GM19328 (cell line): ENCODE measurements around the gene POLN.

Experiments
- ATAC-seq: cut with Tn5 transposase; IDR thresholded peaks from one replicate; pipeline ENCODE4 v1.9.1; 2021; ENCODE audit warnings: mild to moderate bottlenecking, moderate library complexity; ENCODE audit not compliant: unreplicated experiment

The POLN gene

DNA sequence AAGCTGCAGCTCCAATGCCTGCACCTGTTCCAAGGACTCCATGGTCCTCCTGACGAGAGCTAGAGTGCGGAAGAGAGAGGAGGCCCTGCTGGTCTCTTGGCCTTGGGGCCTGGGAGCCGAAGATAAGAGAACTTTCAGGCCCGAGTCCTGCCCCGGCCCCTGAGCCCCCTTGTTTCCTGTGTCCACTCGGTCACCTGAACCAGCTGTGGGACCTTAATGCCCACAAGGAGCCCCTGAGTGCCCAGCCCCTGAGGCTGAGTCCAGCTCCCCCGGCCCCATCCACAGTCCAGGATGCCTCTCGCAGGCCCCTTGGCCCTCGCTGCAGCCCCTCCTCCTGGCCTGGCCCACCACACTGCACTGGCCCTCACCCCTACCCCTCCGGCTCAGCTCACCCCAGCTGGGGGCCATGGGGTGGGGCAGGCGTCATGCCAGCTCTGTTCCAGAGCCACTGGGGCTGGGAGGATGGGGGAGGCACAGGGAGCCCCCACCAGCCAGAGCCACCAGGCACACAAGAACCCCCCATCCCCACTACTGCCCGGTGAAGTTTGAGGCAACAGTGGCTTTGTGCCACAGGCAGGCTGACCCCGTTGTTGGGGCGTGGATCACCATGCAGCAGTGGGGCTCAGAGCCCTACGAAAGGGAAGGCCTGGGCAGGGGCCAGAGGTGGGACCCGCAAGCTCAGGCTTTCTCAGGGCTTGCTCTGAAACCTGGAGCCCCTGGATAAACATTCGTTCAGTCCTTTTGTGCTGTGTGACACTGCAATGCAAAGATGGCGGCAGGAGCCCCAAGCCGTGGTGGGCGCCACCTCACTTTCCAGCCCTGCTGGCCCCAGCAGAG is 168.7 kb downstream of the POLN start:
- ATAC-seq = no peak

DNA sequence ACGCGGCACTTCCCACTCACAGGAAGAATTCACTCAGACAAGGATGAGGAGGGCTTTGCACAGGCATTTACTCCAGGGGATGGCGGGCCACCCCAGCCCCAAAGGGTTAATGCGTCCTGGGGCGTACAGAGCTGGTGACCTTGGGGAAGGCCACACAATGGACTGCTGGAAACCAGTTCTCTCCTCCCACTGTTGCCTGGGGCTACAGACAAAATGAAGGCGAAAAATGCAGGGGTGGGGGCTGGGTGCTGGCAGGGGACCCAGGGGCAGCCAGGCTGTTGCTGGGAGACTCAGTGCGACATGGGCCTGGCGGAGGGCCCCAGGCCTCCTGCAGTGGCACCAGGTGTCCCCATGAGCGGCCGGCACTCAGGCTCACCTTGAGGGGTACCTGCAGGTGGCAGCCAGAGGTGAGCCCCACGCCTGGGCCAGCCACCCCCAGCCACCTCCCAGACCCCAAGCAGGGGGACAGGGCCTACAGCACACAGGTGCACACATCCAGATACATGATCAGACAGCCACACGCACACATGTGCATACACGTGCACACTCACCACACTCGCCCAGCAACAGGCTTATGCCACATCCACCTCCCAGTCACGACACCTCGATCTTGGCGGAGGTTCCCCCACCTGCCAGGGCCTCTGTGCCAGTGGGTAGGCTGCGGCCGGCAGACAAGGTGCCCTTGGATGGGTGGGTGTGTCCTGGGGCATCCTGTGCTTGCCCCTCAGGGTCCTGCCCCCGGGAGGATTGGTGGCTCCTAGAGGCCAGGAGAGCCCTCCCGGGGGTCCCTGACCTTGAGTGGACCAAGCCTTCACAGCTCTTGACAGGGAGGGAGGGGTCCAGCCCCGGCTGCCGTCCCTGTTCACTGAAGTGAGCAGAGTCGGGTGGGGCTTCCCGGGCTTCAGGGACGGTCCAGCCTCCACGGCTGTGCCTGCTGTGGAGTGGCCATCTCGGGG is 169.7 kb downstream of the POLN start:
- no peak for ATAC-seq

DNA sequence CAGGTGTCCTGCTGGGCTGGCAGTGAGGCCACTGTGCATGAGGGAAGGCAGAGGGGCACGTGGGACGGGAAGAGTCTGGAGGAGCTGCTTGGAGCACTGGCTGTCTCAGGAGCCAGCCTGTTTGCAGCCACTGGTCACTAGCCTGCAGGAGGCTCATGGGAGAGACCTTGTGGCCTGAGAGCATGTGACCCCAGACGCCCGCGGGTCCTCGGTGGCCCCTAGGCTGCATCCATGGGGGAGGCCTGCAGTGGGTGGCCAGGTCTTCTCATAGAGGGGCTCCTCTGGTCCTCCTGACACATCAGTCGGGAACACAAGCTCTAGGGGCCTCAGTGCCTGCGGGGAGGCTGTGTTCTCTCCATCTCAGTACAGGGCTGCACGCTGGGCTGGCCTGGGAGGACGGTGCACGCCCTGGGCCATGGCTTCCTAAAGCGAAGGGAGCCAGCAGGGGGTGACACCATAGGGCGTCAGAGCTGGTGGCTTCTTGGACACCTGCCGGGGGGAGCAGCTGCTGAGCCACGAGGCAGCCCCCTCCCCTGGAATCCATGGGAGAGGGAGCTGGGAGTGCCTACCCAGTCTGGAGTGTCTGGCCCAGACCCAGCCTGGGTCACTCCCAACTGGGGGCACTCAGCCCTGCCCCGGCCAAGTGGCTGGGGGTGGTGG is 170.5 kb downstream of the POLN start:
- ATAC-seq = no peak

DNA sequence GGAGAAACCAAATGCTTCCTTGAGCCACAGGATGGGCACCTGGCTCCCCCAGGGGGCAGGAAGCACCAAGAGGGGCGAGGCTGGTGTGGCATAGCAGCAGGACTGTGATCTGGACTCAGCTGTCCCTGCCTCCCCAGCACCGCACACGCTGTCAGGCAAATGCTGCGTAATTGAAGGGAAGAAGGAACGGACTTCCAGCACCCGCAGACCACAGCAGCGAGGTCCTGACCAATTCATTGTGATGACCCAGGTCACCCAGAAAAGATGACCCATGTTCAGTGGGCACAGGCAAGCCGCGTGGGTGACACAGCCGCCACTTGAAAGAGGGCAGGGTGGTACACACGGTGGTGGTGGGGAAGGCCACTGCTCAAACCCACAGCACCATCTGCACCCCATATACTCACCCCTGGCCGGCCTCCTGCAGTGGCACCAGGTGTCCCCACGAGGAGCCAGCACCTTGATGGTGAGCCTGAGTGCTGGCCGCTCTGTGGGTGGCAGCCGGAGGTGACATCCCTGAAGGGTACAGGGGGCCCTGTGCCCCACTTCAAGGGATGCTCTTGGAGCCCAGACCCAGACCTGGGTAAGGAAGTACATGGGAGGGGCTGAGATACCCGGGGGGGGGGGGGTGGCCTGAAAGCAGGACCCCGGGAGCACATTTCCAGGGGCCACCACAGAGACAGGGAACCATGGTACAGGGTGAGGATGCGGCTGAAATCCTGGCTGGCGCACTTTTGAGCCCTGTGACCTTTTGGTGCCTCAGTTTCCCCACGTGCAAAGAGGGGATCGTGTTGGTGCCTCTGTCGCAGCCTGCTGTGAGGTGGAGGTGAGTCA is 171.3 kb downstream of the POLN start:
- no peak for ATAC-seq

DNA sequence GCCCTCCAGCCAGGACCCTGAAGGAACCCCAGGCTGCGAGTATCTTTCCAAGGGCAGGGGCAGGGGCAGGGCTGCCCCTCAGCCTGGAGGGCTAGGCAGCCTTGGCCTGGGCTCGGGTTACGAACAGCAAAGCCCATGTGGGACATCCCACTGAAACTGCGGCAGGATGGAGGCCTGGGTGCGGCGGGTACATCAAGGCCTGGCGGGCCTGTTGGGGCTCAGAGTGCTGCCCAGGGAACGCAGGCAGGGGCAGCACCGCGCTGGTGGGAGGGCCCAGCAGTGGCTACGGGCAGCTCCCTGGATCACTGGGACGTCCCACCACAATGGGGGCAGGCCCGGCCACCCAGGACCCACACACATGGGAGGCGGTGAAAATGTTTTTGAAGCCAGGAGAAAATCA is 171.9 kb downstream of the POLN start:
- ATAC-seq = no peak

DNA sequence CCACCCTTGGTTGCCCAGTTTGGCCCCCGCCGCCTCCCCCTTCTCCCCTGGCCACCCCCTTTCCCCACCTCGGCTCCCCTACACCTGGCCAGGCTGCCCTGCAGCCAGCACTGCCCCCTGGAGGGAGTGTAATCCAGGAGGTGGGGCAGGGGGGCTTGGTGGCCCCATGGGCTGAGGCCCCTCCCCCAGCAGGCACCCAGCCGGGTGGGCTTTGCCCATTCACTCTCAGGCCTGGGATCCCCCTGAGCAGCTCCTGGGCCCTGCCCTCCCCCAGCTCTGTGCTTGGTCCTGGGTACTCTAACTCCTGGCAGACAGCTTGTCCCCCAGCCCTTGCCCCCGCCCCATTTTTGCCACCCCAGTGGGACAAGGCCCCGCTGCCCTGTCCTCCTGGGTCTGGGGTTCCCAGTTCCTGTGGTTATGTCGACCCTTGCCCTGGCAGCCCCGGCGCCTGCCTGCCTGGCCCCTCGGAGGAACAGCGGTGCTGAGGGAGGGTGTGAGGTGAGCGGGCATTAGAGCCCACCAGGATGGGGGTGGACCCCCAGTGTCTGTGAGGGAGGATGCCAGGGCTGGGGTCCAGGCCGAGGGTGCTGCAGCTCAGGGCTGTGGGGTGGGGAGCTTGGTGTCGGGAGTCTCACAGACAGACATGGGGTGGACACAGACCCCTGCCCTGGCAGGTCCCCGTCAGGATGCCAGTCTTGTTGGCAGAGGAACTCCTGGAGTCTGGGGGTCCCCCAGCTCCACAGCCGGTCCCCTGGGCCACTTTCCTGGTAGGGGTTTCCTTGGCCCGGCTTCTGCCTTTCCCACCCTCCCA is 172.6 kb downstream of the POLN start:
- no peak for ATAC-seq

DNA sequence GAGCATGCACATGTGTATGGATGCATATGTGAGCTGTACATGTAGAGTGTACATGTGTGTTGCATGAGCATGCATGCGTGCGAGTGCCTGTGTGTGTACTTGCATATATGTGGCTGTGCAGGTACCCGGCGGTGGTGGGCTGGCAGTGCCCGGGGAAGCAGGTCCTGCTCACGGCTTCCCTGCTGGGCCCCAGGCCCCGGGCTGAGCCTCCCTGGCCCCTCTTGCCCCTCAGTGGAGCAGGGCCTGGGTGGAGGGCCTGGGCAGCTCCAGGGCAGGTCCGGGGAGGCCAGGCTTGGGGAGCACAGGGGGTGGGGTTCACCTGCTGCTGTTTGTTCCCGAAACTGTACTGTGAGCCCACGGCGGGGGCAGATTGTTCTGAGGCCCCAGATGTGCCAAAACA is 173.4 kb downstream of the POLN start:
- no peak for ATAC-seq

DNA sequence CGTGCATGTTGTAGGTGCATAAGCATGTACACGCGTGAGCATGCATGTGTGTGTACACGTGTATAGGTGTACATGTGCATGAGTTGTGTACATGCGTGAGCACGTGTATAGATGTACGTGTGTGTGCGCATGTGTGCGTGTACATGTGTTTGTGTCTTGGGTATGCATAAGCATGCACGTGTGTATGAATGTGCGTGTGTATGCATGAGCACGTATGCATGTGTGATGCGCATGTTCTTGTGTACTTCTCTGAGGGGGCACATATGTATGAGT is 173.8 kb downstream of the POLN start:
- ATAC-seq = no peak

DNA sequence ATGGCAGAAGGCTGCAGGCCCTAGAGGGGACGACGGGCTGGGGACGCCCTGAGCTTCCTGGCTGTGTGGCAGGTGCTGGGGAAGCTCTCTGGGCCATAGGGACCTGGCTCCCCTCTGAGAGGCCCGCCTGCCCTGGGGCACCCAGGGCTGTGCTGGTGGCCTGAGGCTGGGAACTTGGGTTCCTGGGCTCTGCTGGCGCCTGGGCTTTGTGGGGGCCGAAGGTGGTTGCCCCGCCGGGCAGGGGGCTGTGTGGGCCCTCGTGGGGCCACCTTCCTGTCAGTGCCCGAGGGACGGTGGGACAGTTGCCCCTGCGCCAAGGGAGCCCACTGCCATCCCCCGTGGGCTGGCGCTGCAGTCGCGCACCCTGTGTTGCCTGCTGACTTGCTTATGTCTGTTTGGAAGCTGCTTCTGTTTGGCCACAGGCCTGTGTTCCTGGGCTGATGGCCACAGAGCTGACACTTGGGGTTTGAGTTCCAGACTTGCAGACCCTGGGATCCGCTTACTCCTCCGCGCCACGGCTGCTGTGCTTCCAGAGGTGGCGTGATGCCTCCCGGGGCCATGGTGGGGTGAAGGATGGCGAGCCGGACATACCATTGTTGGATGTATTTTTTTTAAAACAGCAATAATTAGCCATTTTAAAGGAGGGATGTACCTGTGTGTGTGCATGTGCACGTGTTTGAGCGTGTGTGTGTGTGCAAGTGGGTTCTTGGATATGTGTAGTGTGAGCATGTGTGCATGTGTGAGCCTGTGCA is 174.3 kb downstream of the POLN start:
- no peak for ATAC-seq

DNA sequence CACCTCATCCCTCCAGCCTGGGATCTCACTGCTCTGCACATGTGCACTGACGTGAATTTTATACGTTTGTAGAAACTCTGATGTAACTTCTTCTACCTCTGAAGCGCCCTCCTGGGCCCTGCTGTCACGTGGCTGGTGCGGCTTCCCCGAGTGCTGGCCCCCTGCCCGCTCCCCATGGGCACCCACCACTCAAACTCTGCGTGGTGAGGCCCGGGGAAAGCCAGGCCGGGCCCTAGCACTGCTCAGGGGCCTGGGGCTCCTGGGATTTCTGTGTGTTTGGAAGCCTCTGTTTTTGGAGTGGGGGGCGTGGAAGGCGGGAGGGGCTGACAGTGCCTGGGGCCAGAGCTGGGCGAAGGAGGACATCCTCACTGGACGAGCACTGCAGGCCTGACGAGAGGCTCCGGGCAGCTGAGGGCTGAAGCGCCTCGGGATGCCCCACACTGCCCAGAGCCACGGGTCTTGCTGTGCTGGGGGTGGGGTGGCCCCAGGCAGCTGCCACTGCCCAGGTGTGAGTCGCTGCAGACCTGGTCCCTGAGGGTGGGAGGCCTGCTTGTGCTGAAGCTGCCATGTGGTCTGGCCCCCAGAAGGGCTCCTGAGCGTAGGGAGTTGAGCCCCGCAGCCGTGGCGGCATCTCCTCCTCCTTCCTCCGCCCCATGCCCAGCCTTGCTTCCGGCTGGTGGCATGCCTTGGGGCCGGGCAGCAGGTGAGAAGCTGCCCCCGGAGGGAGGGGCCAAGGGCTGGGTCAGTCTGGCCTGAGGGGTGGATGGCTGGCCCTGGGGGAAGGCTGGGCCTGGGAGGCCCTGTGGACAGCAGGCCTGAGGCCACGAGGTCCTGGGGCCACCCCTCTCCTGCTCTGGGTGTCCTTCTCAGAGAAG is 175.1 kb downstream of the POLN start:
- no peak for ATAC-seq

DNA sequence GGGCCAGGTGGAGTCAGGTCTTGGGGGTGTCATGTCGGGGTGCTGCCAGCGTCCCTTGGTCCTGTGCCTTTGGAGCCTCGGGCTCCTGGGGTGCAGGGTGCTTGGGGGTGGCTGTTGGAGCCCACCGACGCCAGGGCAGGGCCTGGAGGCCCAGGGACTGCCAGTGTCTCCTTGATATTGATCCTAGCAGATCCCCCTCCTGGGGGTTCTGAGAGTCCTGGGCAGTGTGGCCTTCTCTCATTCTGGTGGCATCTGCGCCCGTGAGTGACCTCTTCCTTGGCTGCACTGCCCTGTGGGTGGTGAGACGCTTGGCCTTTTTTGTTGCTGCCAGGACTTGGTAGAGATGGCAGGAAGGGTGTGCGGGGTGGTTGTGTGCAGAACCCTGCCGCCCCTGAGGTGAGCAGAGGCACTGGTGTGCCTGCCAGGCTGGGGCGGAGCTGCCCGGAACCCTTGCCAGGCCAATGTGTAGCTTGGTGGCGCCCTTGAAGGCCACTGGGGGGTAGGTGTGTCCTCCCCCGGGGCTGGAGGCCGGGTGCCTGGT is 175.8 kb downstream of the POLN start:
- no peak for ATAC-seq

DNA sequence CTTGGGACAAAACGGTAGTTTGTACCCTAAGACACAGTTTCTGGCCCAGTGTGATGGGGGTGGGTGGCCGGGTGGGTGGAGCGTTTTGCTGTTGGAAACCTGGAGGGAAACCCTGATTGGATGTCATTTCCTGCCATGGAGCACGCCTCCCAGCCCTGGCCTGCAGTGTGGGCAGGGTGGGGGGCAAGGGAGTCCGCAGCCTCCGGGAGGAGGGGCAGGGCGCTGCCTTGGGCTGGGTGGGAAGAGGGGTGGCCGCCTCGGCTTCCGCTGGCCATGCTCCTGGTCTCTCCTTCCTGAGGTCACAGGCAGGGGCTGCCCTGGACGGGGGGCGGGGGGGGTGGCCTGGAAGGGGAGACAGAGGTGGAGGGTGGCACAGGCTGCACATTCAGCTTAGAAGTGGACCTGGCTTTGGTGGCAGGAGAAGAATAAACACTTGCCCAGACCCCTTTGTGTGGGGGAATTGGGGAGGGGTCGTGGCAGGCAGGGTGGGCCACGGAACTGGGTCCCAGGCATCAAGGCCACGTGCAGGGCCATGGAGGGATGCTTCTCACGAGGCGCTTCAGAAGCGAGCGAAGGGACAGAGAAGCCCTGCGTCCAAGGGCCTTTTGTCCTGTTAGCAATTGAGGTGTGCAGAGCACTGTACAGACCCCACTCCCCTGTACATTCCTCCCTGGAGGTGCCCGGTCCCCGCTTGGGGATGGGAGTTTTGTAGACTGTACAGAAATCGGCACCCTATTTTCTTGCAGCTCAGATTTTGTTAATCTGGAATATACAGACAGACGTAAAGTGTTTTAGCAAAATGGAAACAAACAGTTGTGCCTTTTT is 176.6 kb downstream of the POLN start:
- no peak for ATAC-seq

DNA sequence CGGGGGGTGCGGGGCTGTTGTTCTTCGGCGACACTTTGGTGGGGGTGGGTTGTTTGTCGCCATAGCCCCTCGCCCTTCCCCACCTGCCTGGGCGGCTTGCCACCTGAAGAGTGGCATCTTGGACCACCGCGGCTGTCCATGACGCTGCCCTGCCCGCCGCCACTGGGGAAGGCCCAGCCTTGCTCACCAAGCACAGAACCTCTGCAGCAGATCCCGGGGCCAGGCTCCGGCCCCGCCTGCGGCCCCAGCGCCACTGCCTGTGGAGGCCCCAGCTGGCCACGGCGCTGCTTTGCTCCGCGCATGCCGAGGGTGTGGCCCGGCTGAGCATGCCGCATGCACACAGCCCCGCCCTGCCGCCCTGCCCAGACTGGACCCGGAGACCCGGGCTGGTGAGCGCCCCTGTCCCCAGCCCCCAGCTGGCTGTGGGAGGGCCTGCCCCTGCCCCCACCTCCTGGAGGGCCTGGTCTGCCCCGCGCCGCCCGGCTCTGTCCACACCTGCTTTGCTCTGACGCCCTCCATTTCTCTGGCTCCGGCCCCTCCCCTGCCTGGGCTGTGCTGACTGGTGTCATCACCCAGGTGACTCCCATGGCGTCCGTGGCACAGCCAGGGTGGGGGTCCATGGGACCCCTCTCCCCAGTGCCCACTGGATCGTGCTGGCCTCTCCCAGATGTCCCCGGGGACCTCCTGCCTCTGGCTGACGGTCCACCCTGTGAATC is 177.5 kb downstream of the POLN start:
- ATAC-seq = no peak

DNA sequence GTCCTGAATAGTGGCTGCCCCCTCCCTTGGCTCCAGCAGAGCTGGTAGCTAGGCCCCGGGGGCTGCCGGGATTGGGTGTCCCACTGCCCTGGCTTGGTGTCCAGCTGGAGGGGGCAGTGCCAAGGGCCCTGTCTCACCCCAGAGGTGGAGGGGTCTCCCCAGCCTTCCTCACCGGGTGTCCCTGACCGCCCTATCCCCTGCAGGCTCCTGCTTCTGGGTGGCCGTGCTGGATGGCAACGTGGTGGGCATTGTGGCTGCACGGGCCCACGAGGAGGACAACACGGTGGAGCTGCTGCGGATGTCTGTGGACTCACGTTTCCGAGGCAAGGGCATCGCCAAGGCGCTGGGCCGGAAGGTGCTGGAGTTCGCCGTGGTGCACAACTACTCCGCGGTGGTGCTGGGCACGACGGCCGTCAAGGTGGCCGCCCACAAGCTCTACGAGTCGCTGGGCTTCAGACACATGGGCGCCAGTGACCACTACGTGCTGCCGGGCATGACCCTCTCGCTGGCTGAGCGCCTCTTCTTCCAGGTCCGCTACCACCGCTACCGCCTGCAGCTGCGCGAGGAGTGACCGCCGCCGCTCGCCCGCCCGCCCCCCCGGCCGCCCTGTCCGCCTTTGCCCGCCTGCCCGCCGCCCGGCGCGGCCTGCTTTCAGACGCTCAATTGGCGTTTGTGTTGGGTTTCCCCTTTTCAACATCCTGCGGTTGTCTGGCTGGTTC is 178.2 kb downstream of the POLN start:
- ATAC-seq = no peak

DNA sequence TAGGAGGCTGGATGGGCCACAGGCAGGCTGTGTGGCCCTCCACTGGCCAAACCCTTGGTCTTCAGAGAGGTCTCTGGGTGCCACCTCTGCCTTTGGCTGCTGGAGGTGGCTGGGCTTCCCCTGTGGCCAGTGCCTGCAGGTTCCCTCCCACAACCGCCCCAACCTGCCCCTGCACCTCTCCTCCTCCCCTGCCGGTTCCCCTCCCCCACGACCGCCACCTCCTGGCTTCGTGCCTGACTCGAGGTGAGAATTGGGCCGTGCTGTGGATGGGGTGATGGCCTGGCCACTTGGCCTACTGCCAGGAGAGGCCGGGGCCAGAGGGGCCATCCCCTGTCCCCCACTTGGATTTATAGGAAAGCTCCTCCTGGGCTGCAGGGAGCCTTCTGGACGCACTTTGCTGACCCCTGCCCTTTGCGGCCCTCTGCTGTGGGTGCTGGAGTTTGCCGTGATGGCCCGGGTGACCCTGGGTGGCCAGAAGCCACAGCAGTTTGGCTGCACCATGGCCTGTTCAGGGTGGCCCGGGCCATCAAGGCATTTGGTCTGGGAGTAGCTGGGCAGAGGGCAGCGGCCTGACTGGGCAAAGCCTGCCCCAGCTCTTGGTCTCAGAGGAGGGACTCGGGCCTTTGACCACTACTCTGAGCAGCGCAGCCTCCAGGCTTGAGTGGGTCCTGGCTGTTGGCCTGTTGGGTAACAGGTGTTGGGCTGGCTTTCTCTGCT is 179.0 kb downstream of the POLN start:
- ATAC-seq = no peak
